NCI-H2107 treated with DMSO at 0.1 percent for 48 hours (cell line): ENCODE results near the gene KCNQ1OT1.

ENCODE experiments used
- DNase-seq: peaks from one replicate; lab custom pipeline; 2025; ENCODE audit not compliant: unreplicated experiment; lab: John Stamatoyannopoulos, UW

The KCNQ1OT1 gene

DNA sequence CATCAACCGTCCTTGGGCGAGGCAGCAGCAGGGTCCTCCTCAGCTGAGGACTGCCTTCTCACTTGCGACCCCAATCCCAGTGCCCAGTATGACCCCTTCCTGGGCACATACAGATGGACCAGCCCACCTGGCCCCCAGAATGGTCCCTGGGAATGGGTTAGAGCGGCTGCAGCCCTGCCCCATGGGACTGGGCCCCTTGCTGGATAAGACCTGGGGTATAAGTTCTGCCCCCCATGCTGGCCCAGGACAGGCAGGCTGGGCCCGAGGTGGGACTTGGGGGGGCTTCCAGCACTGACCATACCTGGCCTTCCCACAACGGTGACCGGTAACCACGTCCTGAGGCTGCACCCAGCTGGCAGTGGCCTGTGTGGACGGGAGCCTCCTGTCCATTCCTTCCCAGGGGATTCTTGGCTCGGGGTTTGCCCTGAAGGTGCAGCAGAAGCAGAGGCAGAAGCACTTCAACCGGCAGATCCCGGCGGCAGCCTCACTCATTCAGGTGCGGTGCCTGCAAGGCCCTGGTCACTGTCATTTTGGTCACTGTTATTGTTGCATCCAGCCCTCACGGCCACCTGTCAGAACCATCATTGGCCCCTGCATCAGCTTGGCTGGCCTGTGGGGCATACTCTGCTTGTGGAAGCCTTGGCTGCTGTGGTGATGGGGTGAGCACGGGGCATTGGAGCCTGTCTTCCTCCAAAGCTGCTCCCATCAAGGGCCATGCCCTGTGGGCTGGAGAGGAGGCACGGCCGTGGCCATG lies 114.8 kb downstream of the KCNQ1OT1 start:
- no peak for DNase-seq

DNA sequence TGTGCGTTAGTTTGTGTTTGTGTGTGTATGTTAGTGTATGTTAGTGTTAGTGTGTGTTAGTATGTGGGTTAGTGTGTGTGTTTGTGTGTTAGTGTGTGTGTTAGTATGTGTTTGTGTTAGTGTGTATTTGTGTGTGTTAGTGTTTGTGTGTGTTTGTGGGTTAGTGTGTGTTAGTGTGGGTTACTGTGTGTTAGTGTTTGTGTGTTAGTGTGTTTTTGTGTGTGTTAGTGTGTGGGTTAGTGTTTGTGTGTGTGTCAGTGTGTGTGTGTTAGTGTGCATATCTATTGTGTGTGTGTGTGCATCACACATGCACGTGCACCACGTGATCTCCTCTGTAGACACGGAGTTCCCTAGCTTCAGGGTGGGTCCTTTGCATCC lies 115.4 kb downstream of the KCNQ1OT1 start:
- DNase-seq, result no peak

DNA sequence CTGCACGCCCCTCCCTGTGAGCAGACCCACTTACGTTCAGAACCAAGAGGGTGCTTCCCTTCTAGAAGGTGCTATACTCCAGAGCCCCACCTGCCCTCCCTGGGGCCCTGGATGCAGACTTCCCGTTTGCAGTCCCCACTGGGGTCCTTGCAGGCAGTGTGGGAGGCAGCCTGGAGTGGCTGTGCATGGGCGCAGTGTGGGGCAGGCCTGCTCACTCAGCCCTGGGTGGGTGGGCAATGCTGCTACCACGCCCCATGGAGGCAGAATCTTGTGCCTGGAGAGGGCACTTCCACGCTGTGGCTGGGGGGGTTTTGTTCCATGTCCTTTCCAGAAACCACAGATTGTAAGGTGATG lies 116.2 kb downstream of the KCNQ1OT1 start:
- no peak for DNase-seq

DNA sequence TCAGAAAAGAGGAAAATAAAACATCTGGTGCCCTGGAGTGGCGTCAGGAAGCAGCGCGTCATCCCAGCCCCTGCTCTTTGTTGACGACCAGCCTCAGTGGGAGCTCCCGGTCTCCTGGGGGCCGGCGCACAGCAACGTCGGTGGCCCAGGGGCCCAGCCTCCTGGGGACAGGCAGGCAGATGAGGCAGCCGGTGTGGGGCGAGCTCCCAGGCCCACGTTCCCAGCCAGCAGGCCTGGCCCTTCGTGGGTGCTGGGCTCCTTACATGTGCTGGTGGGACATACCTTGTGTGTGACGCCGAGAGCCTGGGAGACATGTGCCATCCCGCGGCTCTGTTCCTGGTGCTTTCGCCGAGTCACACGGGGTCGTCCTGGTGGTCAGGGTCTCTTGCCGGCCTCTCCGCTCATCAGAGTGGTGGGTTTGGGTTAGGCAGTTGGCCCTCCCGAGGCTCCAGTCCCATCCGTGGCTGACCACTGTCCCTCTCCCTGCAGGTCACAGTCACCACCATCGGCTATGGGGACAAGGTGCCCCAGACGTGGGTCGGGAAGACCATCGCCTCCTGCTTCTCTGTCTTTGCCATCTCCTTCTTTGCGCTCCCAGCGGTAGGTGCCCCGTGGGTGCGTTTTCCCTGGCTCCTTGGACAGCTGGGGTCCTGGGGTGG lies 116.7 kb downstream of the KCNQ1OT1 start:
- DNase-seq, result no peak

DNA sequence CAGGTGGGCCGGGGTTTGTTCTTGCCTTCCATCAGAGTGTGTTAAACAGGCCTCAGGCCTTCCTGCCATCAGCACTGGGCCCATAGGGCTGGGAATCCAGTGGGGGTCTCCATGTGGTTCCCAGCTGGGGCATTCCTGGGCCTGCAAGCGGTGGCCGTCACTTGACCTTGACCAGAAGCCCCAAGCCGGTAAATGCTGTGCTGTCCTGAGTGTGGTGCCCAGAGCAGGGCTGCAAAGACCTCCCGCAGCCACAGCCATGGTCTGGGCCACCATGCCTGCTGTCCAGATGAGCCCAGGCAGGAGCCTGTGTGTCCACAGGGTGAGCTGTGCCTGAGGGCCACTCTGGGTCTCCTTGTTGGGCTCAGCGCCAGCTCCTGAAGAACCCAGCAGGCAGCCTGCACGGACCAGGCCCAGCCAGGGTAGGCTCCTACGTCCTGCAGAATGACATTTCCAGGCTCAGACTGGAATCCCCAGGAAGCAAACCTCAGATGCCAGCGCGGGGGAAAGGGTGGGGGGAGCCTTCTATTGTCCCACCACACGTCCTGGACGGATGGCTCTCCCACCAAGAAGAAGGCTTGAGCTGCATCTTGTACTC lies 117.3 kb downstream of the KCNQ1OT1 start:
- DNase-seq, result no peak

DNA sequence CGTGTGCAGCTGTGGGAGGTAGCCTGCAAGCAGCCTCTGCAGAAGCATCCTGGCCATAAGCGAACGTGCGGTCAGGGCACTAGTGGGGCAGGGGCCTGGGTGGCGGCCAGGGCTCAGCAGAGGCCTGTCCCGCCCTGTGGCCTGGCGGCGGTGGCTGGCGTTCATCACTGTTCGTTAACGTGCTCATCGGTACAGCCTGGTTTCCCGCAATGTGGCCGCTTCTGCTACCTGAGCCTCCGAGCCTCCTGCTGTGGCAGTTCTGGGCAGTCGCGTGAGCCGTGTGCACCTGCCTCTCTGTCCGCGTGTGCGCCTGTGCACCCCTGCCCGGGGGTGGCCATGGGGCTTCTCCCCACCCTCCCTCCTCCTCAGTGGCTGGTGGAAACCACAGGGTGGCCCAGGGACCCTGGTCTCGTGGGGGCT lies 117.9 kb downstream of the KCNQ1OT1 start:
- DNase-seq, result no peak

DNA sequence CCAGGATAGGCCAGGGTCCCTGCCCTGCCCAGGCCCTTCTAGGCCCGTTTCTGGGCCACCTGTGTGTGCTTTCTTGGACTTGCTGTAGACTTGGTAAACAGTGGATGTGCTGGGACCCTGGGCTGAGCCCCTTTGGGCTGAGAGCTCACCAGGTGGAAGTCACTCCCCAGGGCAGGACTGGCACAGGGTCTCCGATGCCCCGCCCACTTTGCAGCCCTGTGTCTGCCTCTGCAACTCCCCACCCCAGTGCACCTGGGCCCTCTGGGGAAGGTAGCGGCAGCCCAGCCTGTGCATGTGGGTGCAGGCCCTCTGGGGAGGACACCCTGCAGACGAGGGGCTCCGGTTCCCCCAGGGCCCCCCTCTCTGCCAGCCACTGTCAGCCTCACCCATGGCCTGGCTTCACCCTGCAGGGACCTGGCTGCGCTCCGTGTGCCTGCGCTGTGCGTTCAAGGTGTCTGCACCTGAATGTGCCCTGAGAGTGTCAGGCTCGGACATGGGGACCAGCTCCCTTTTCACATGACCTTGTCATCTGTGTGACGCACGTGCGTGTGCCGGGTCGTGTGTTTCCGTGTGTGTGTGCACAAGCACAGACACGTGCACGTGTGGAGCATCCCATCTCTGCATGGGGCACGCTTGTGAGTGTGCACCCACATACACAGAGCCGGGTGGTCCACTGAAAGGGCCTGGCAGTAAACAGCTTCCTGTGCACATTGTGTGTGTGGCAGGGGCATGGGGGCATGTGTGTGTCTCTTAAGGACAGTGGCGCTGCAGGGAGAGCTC lies 118.5 kb downstream of the KCNQ1OT1 start:
- no peak for DNase-seq

DNA sequence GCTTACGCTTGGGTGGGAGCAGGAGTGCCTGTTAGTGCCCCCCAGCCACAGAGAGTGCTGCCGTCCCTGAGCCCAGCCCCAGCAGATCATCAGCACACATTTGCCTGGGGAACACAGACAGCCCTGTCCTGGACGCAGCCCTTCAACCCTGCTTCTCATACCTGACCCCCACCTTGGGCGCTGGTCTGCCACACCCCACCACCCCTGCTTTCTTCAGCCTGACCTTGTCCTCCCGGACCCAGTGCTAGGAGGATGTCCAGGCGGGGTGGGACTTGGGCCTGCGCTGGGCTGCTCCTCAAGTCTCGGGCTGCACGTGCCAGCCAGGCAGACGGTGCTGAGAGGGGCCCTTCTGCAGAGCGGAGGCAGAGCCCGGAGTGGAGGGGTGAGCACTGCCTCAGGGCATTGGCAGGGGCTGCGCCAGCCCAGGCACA lies 119.2 kb downstream of the KCNQ1OT1 start:
- no peak for DNase-seq

DNA sequence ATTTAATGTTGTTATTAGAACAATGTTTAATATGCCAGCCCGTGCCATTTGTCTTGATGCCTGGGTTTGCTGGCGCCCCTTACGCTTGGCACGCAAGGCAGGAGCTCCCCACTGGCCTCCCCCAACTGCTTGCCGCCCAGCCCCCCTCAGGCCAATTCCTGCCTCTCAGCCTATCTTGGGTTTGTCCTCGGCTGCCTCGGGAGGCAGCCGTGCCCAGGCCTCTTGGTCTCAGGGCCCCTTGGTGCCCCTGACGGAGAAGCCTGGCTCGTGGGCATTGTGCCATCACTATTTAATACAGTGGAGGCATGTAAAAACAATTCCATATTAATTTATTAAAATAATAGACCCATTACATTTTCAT lies 119.8 kb downstream of the KCNQ1OT1 start:
- no peak for DNase-seq

DNA sequence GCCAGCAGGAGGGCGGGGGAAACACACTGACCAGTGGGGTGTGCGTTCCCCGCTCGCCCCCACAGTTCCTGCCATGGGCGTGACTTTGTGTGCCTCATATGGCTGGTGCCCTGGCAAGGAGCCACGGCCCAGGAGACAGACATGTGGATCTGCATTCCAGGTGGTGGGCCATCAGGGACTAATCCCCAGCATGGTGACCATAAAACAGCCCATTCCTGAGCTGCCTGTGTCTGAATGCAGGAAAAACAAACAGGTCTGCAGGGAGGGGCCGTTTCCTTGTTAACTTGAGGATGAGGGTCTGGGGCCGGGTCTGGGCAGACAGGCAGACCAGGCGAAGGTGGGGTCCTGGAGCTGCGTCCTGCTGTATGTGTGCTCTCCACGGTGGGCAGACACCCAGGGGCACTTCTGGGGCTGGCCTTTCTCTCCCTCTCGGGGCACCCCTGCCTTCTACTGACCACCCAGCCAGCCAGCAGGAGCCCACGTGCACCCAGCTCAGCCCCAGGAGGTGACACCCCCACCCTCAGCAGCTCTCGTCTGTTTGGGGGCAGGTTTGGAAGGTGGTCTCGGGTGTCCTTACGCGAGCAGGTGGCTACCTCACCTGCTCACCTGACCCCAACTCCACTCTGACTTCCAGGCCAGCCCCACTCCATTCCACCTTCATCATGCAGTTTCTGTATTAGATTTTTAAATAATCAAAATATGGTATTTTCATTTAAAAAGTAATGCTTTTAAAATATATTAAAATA lies 120.3 kb downstream of the KCNQ1OT1 start:
- no peak for DNase-seq

DNA sequence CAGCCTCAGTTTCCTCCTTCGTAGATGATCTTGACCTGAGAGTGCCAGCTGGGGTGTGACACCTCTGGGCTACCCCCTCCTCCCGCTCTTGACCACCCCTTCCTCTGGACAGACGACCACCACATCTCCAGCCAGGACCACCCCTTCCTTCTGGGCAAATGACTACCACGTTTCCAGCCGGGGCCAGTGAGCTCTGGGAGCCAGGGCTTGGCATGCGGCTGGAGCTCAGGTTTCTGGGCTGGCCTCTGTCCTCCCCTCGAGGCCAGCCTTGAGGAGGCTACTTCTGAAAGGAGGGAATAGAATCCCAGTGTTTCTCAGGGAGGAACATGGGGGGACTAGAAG lies 120.9 kb downstream of the KCNQ1OT1 start:
- DNase-seq, result no peak

DNA sequence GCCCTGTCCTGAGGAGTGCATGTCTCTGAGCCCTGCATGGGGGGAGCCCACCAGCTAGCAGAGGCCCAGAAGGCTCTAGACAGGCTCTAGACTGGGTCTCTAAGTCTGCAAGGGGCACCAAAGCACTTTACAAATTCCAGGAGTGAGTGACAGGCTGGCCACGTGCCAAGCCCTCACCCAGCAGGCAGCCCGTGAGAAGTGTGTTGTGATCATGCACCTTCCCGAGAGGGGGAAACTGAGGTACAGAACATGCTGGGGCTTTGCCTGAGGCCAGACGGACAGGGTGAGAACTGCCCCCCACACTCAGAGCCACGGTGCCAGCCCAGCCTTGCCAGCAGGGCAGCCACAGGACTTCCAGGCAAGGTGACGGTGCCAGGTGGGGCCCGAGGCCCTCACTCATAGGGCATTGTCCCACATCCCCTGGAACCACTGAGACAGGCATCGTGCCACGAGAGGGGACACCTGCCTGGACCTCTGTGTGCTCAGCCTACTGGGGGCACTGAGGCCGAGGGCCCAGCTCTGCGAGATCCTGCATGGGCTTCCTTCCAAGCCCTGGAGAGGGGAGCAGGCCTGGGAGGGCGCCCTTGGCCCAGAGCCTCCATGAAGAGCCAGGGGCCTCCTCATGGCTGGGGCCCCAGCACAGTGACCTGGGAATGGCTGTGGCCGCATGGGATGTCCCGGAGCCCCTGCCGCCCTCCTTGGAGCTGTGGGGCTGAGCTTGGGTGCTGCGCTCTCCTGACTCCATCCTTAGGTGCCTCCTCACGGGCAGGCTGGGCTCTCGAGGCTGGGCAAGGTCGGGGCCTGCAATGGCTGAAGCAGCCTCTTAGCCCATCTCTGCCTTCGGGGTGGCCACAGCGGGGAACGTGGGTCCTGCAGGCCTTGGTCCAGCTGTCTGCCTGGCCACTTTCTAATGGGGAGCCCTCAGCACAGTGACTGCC lies 121.5 kb downstream of the KCNQ1OT1 start:
- no peak for DNase-seq

DNA sequence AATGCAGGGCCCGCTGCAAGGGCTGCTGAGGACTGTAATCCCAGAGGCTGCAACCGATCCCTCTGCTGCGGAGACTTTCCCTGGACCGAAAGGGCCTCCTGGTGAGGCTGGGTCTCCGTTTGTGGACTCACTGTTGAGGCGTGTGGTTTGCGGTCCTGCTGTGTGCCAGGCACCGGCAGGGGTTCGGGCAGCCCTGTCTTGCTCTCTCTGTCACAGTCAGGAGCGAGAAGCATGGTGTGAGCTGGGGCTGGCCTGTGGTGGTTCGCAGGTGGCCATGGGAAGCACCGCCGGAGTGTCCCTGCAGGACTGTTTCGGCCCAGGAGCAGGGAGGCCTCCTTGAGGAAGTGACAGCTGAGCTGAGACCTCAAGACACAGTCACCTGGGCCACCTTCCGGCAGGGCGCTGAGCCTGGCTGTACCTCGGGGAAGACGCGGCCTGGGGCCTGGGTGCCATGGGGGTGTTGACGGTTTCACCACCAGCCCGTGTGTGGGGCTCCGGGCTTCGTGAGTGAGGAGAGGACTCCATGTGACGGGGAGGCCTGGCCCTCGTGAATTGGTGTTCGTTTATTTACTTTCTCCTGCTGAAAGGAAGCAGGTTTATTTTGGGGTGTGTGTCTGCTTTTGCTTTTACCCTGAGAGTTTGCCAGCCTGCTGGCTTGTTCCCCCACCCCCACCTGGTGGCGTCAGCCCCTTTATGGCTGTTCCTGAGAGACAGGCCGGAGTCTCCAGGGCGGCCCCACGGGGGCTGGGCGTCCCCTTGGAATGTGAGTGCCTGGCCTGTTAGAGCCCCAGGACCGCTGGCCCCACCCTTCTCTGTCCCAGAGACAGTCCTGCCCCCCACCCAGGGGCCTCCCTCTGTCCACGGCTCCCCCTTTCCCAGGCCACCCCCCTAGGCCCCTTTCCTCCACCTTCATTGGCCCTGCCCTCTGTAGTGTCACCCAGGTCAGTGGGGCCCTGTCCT lies 122.5 kb downstream of the KCNQ1OT1 start:
- DNase-seq, result no peak

DNA sequence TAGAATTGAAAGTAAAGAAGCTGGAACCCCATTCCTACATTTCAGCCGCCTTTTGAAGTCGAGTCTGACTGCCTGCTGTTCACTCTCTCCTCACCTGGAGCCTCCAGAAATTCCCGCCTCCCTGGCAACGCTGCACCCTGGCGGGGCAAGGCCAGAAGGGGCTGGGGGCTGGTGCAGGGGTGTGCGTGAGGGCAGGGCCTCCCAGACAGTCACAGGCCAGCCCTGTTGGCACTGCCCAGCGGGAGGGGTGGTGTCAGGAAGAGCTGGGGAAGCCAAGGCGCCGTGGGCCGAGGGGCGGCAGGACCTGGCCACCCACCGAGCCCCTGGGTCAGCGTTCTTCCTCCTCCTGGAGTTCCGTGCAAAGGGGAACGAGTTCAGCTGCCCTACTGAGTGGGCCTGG lies 123.2 kb downstream of the KCNQ1OT1 start:
- DNase-seq, result no peak

DNA sequence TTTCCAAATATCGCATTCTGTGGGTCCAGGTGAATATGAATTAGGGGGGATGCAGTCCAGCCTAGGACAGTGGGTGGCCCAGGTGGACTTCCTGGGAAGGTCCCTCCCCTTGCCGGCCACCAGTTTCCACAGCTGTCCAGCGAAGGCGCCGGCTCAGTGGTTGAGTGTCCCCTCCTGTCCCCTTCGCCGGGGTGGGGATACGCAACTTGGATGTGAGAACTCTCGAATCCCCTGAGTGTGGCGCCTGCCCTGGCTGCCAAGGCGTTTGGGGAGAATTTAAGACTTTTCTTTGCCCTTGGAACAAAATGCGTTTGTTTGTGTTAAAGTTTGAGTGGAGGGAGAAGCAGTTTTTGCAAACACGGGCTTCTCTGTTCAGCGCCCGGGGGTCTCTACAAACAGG lies 123.7 kb downstream of the KCNQ1OT1 start:
- no peak for DNase-seq

DNA sequence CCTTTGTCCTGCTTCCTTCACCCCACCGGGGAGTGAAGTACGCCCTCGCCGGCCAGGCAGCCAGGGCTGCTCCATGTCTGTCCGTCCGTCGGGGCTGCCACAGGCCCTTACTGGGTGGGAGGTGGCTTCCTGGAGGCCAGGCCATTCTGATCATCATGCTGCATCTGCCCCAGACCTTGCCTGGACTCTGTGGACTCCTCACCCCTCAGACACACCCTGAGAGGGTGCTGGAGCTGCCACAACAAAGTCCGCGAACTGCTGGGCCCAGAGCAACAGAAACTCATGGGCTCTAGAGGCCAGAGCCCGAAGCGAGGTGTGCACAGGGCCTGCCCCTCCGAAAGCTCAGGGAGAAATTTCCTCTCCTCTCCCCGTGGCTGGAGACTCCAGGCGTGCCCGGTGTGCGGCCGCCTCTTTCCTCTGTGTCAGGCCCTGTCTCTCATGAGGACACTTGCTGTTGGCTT lies 124.2 kb downstream of the KCNQ1OT1 start:
- no peak for DNase-seq

DNA sequence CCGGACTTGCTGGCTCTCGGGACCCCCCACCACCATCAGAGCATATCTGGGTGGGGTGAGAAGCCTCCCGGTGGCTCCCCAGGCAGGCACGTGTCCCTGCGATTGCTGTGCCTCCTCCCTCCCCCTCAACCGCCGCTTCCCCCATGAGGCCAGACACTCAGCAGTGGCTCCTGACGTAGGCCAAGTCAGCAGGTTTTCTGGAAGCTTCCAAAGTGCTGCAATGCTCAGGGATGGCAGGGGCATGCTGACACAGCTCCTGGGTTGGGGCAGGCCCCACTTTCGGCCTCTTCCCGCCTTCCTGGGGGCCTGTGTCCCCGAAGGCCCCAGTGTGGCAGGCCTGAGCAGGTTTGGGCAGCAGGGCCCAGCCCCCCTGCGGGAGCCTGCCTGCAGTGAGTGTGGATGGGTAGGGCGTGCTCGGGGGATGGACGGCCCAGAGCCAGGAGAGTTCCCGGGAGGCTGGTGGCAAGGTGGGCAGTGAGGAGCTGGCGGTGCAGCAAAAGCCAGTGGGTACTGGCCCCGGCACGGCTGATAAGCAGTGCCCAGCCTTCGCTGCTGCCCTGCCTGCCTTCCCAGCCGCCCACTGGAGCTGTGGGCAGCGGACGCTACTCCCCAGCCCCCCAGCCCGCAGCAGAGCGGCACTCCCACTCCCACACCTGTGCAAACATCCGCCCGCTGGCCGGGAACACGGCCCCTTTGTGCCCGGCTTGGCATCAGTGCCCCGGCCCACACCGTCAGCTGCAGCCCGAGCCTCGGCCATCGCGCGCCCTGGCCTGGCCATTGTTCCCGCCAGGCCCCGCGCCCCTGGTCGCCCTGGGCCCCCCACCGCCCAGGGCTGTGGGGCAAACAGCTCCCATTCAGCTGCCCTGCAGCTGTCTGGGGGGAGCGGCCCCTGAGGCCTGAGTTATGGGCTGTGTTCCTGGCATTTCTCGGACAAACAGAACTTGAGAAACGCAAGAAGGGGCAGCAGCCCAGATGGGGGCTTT lies 125.0 kb downstream of the KCNQ1OT1 start:
- no peak for DNase-seq
